ENCODE measurements around the gene NNT.
"Not testable (repeated sequence)": the region's sequence is repeated elsewhere in the genome, so short reads cannot be mapped to it uniquely, and the experiment has no call there.

Gene NNT

GRCh38 chr5:43676083-43676840 is 73.3 kb downstream of the NNT start:
- FAIRE-seq, result no peak

GRCh38 chr5:43677253-43677652 is 74.3 kb downstream of the NNT start:
- no peak for FAIRE-seq

GRCh38 chr5:43679214-43679613 is 76.2 kb downstream of the NNT start:
- FAIRE-seq, result no peak

- no peak for FAIRE-seq
Measured at GRCh38 chr5:43680286-43680685, 77.3 kb downstream of the NNT start.

GRCh38 chr5:43683884-43684471 is 81.0 kb downstream of the NNT start:
- FAIRE-seq, result no peak

- no peak for FAIRE-seq
Measured at GRCh38 chr5:43685252-43685950, 82.4 kb downstream of the NNT start.

- no peak for FAIRE-seq
Measured at GRCh38 chr5:43687275-43687674, 84.3 kb downstream of the NNT start.

GRCh38 chr5:43691275-43691674 is 88.3 kb downstream of the NNT start:
- no peak for FAIRE-seq

- FAIRE-seq, result no peak
Measured at GRCh38 chr5:43691893-43692292, 88.9 kb downstream of the NNT start.

- FAIRE-seq, result no peak
Measured at GRCh38 chr5:43693411-43693810, 90.4 kb downstream of the NNT start.

GRCh38 chr5:43694027-43694426 is 91.0 kb downstream of the NNT start:
- no peak for FAIRE-seq

GRCh38 chr5:43696444-43696843 is 93.5 kb downstream of the NNT start:
- FAIRE-seq, result not testable (repeated sequence)

GRCh38 chr5:43699910-43700309 is 96.9 kb downstream of the NNT start:
- FAIRE-seq, result no peak

- FAIRE-seq, result no peak
Measured at GRCh38 chr5:43700601-43701000, 97.6 kb downstream of the NNT start.

- no peak for FAIRE-seq
Measured at GRCh38 chr5:43701227-43701626, 98.2 kb downstream of the NNT start.

- no peak for FAIRE-seq
Measured at GRCh38 chr5:43702293-43702692, 99.3 kb downstream of the NNT start.

GRCh38 chr5:43702815-43703214 is 99.8 kb downstream of the NNT start:
- no peak for FAIRE-seq

GRCh38 chr5:43704243-43704642 is 101.3 kb downstream of the NNT start:
- FAIRE-seq, result no peak

GRCh38 chr5:43706576-43706975 is 103.6 kb downstream of the NNT start:
- not testable (repeated sequence) for FAIRE-seq

GRCh38 chr5:43711496-43711895 is 108.5 kb downstream of the NNT start:
- FAIRE-seq, result no peak

- no peak for FAIRE-seq
Measured at GRCh38 chr5:43712081-43712480, 109.1 kb downstream of the NNT start.

- FAIRE-seq, result not testable (repeated sequence)
Measured at GRCh38 chr5:43719783-43720182, 116.8 kb downstream of the NNT start.

- no peak for FAIRE-seq
Measured at GRCh38 chr5:43728581-43728980, 125.6 kb downstream of the NNT start.

- peak; percentile 81 for FAIRE-seq
Measured at GRCh38 chr5:43729846-43730478, 127.0 kb downstream of the NNT start.
